ENCODE measurements around the gene MRPS11. TPM values are rescaled to one million over a fixed set of nuclear protein-coding genes. Genes with fewer than 3 reads are reported as not detected.
A peak's percentile ranks its signal among the peaks of the same experiment; 100 is the strongest.

MRPS11 gene
- total RNA-seq, 1 experiment from 2014 or later = 48.4 TPM

DNA sequence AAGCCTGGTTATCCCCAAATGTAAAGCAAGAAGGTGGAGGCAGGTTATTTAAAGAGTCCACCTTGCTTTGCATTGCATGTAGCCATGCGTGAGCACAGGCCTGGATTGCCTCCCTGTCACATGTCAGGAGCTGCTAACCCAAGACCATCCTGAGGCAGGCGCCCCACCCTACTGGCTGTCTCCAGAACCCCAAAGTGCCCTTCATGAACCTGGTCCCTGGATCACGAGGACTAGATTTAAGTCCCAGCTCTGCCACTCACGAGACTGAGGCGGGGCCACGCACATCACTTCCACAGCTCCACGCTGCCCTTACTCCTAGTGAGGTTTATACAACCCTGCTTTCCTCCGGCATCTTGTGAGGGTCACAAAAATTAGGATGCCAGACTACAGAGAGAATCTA, 17.9 kb upstream of the MRPS11 start:
- Histone ChIP-seq H3K9me3 (no peaks in the 10 kb centered on the region), H3K4me3 (ENCODE audit: low read depth, low read length) (no peak overlapping the region), H3K27me3 (replicated peaks; ENCODE audit: control insufficient read depth, insufficient read depth, low read length) (no peaks in the 10 kb centered on the region), H3K36me3 (ENCODE audit: control insufficient read depth, insufficient read depth, low read length) (no peaks in the 10 kb centered on the region), H3K4me1 (no peaks in the 10 kb centered on the region)
- no TSS peak for BruUV-seq (replicated peaks)
- Mint-ChIP-seq H3K4me3 (ENCODE audit: unreplicated experiment) (no peak overlapping the region), H3K27me3 (ENCODE audit: insufficient read depth, unreplicated experiment) (peaks cover 11% of the 10 kb centered on the region), H3K27ac (ENCODE audit: unreplicated experiment) (no peak overlapping the region), H3K9me3 (ENCODE audit: unreplicated experiment) (peaks cover 12% of the 10 kb centered on the region), H3K36me3 (ENCODE audit: insufficient read depth, unreplicated experiment) (no peaks in the 10 kb centered on the region), H3K4me1 (ENCODE audit: low read depth, unreplicated experiment) (peaks cover 6% of the 10 kb centered on the region)
- intact Hi-C loops (cut with micrococcal nuclease; ENCODE audit: unreplicated experiment) = no loop called here
- no peak for DNase-seq
- ChIA-PET CTCF (interaction anchor here (0.5 to 1.3 kb wide), 7 partner anchors 18 to 979 kb away, joined by 3 to 4 read pairs (median 3); partner anchors contain the start of genes MRPL46 and MRPS11), POLR2A (no interaction called here)
- TF ChIP-seq, protein P1, sequence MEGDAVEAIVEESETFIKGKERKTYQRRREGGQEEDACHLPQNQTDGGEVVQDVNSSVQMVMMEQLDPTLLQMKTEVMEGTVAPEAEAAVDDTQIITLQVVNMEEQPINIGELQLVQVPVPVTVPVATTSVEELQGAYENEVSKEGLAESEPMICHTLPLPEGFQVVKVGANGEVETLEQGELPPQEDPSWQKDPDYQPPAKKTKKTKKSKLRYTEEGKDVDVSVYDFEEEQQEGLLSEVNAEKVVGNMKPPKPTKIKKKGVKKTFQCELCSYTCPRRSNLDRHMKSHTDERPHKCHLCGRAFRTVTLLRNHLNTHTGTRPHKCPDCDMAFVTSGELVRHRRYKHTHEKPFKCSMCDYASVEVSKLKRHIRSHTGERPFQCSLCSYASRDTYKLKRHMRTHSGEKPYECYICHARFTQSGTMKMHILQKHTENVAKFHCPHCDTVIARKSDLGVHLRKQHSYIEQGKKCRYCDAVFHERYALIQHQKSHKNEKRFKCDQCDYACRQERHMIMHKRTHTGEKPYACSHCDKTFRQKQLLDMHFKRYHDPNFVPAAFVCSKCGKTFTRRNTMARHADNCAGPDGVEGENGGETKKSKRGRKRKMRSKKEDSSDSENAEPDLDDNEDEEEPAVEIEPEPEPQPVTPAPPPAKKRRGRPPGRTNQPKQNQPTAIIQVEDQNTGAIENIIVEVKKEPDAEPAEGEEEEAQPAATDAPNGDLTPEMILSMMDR (IDR thresholded peaks at IDR 0.05; ENCODE audit: insufficient read depth in 1 of 2, low read depth in 1 of 2, low read length in 1 of 2, severe bottlenecking in 1 of 2, unreplicated experiment in 1 of 2) = no peak

- H3K27me3 ChIP-seq (replicated peaks; ENCODE audit: control insufficient read depth, insufficient read depth, low read length) = no peaks in the 10 kb centered on the region
- Mint-ChIP-seq H3K4me3 (ENCODE audit: unreplicated experiment) (no peak overlapping the region), H3K36me3 (ENCODE audit: insufficient read depth, unreplicated experiment) (no peaks in the 10 kb centered on the region), H3K4me1 (ENCODE audit: low read depth, unreplicated experiment) (peaks cover 7% of the 10 kb centered on the region), H3K27me3 (ENCODE audit: insufficient read depth, unreplicated experiment) (peaks cover 9% of the 10 kb centered on the region), H3K27ac (ENCODE audit: unreplicated experiment) (no peak overlapping the region), H3K9me3 (ENCODE audit: unreplicated experiment) (peaks cover 5% of the 10 kb centered on the region)
- BruUV-seq (replicated peaks) = no TSS peak
- peak; percentile 74 to 85 for DNase-seq
- intact Hi-C loops (cut with micrococcal nuclease; ENCODE audit: unreplicated experiment) = loop anchor here (1.0 to 10.0 kb wide), 4 partner anchors 62 to 204 kb away; no protein-coding TSS in a partner anchor
- ChIA-PET POLR2A (no interaction called here), CTCF (interaction anchor here (0.5 to 1.3 kb wide), 7 partner anchors 17 to 979 kb away, joined by 3 to 4 read pairs (median 3); partner anchors contain the start of genes MRPL46 and MRPS11)
- H3K4me1 ChIP-seq = no peaks in the 10 kb centered on the region
- TF ChIP-seq, protein P1 (IDR thresholded peaks at IDR 0.05; ENCODE audit: insufficient read depth in 1 of 2, low read depth in 1 of 2, low read length in 1 of 2, severe bottlenecking in 1 of 2, unreplicated experiment in 1 of 2) = peak; percentile 80 to 90
- H3K36me3 ChIP-seq (ENCODE audit: control insufficient read depth, insufficient read depth, low read length) = no peaks in the 10 kb centered on the region
- H3K4me3 ChIP-seq (ENCODE audit: low read depth, low read length) = no peak overlapping the region
- H3K9me3 ChIP-seq = no peaks in the 10 kb centered on the region
These were observed 17.2 kb upstream of the MRPS11 start for GRCh38 chr15:88450125-88450798.

DNA sequence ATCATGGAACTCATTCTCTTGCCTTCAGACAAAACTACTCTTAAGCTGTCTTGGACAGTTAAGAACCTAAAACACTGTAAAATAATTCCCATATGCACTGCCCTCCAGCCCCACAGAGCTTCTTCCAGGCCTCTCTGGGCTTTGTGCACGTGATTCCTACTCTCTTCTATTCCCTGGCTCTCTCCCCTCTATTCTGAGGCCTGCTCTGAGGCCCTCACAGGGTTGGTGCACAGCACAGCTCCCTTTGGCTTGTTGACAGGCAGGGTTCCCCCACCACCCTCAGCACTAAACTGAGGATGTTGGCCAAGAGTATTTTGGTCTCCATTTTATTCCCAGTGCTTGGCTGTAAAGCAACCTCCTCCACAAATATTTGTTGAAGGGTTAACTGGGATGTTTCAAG, 13.9 kb upstream of the MRPS11 start:
- Histone ChIP-seq H3K4me3 (ENCODE audit: low read depth, low read length) (no peak overlapping the region), H3K36me3 (ENCODE audit: control insufficient read depth, insufficient read depth, low read length) (no peaks in the 10 kb centered on the region), H3K4me1 (no peaks in the 10 kb centered on the region), H3K9me3 (no peaks in the 10 kb centered on the region), H3K27me3 (replicated peaks; ENCODE audit: control insufficient read depth, insufficient read depth, low read length) (no peaks in the 10 kb centered on the region)
- H3K4me3 Mint-ChIP-seq (ENCODE audit: unreplicated experiment) = no peak overlapping the region
- TF ChIP-seq, protein P1 (IDR thresholded peaks at IDR 0.05; ENCODE audit: insufficient read depth in 1 of 2, low read depth in 1 of 2, low read length in 1 of 2, severe bottlenecking in 1 of 2, unreplicated experiment in 1 of 2) = no peak
- no peaks in the 10 kb centered on the region for H3K9me3 Mint-ChIP-seq (ENCODE audit: unreplicated experiment)
- no peak overlapping the region for H3K27ac Mint-ChIP-seq (ENCODE audit: unreplicated experiment)
- H3K27me3 Mint-ChIP-seq (ENCODE audit: insufficient read depth, unreplicated experiment) = peaks cover 4% of the 10 kb centered on the region
- H3K4me1 Mint-ChIP-seq (ENCODE audit: low read depth, unreplicated experiment) = peaks cover 7% of the 10 kb centered on the region
- DNase-seq = no peak
- intact Hi-C loops (cut with micrococcal nuclease; ENCODE audit: unreplicated experiment) = loop anchor here (2.0 to 10.0 kb wide), 3 partner anchors 19 to 179 kb away; no protein-coding TSS in a partner anchor
- ChIA-PET POLR2A (no interaction called here), CTCF (no interaction called here)
- BruUV-seq (replicated peaks) = no TSS peak
- peaks cover 8% of the 10 kb centered on the region for H3K36me3 Mint-ChIP-seq (ENCODE audit: insufficient read depth, unreplicated experiment)

Measured in Caco-2 (cell line).